ENCODE data around the gene CTDP1.

GRCh38 chr18:79736230-79736629 is 56.6 kb downstream of the CTDP1 start:
- TF ChIP-seq, protein P1, sequence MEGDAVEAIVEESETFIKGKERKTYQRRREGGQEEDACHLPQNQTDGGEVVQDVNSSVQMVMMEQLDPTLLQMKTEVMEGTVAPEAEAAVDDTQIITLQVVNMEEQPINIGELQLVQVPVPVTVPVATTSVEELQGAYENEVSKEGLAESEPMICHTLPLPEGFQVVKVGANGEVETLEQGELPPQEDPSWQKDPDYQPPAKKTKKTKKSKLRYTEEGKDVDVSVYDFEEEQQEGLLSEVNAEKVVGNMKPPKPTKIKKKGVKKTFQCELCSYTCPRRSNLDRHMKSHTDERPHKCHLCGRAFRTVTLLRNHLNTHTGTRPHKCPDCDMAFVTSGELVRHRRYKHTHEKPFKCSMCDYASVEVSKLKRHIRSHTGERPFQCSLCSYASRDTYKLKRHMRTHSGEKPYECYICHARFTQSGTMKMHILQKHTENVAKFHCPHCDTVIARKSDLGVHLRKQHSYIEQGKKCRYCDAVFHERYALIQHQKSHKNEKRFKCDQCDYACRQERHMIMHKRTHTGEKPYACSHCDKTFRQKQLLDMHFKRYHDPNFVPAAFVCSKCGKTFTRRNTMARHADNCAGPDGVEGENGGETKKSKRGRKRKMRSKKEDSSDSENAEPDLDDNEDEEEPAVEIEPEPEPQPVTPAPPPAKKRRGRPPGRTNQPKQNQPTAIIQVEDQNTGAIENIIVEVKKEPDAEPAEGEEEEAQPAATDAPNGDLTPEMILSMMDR (IDR thresholded peaks at IDR 0.05), result no peak
- TF ChIP-seq EP300 (IDR thresholded peaks at IDR 0.05) (no peak), POLR2A (IDR thresholded peaks at IDR 0.05) (no peak)

Measured in tibial nerve (tissue), 4 donors.